Measurements from ENCODE around the gene CDK9. TPM values are rescaled to one million over a fixed set of nuclear protein-coding genes. Genes with fewer than 3 reads are reported as not detected.

The CDK9 gene
- polyA plus RNA-seq, 1 donor (not counting 4 experiments of a cell fraction or from before 2014, with no cell fraction given): 47.8 TPM

DNA sequence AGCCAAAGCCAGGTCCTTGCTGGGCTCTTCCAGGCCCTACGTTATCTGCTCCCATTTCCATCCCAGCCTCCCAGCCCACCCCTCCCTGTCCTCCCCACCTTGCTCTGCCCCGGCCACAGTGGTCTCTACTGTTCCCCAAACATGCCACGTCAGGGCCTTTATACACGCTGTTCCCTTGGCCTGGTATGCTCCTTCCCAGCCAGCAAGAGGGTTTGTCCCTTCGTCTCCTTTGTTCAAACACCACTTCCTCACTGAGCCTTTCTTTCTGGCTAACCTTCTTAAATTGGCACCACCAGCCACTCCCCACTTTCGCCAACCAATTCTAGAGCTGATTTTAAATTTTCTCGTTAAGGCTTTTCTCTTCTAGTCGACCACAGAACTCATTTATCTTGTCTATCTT lies 17.1 kb upstream of the CDK9 start:
- no peaks in the 10 kb centered on the region for H3K27me3 ChIP-seq (ENCODE audit: control insufficient read depth, extremely low read depth, insufficient read depth, low read length)
- H3K9ac ChIP-seq (ENCODE audit: control insufficient read depth, extremely low read depth, insufficient read depth, low read length): no peak overlapping the region
- no peaks in the 10 kb centered on the region for H3K9me3 ChIP-seq (ENCODE audit: control insufficient read depth, low read depth, low read length)
- DNase-seq (ENCODE audit: low read depth, low spot score) (no peak), FAIRE-seq (no peak)
- H3K9me1 ChIP-seq (ENCODE audit: control insufficient read depth, extremely low read depth, insufficient read depth, low read length): no peaks in the 10 kb centered on the region
- no peak overlapping the region for H2AFZ ChIP-seq (ENCODE audit: control insufficient read depth, low read length)
- no peaks in the 10 kb centered on the region for H3K36me3 ChIP-seq (ENCODE audit: control insufficient read depth in 2 of 2, extremely low read depth in 1 of 2, insufficient read depth in 2 of 2, low read length in 2 of 2)
- no peaks in the 10 kb centered on the region for H4K20me1 ChIP-seq (ENCODE audit: control insufficient read depth, extremely low read depth, insufficient read depth, low read length)
- no peaks in the 10 kb centered on the region for H3K79me2 ChIP-seq (ENCODE audit: control insufficient read depth, insufficient read depth, low read length)
- no peak for TF ChIP-seq EZH2 (IDR thresholded peaks at IDR 0.05; ENCODE audit: low read length)
- TF ChIP-seq, protein P1, sequence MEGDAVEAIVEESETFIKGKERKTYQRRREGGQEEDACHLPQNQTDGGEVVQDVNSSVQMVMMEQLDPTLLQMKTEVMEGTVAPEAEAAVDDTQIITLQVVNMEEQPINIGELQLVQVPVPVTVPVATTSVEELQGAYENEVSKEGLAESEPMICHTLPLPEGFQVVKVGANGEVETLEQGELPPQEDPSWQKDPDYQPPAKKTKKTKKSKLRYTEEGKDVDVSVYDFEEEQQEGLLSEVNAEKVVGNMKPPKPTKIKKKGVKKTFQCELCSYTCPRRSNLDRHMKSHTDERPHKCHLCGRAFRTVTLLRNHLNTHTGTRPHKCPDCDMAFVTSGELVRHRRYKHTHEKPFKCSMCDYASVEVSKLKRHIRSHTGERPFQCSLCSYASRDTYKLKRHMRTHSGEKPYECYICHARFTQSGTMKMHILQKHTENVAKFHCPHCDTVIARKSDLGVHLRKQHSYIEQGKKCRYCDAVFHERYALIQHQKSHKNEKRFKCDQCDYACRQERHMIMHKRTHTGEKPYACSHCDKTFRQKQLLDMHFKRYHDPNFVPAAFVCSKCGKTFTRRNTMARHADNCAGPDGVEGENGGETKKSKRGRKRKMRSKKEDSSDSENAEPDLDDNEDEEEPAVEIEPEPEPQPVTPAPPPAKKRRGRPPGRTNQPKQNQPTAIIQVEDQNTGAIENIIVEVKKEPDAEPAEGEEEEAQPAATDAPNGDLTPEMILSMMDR (optimal IDR thresholded peaks at IDR 0.05 in 1 of 3, IDR thresholded peaks at IDR 0.05 in 1 of 3, conservative IDR thresholded peaks at IDR 0.05 in 1 of 3; ENCODE audit: extremely low read depth in 1 of 3, insufficient read depth in 2 of 3, low read length in 3 of 3): no peak
- no peak overlapping the region for H3K27ac ChIP-seq (ENCODE audit: control insufficient read depth, insufficient read depth, low read length)
- H3K4me3 ChIP-seq (ENCODE audit: control insufficient read depth in 2 of 3, extremely low read depth in 1 of 3, insufficient read depth in 2 of 3, low read depth in 1 of 3, low read length in 3 of 3): no peak overlapping the region
- dilution Hi-C loops (cut with MboI; ENCODE audit: extremely low pct_ligation_motif_present, low sequenced_read_pairs): no loop called here
- H3K4me1 ChIP-seq (ENCODE audit: control insufficient read depth, extremely low read depth, insufficient read depth, low read length): peaks cover 10% of the 10 kb centered on the region
- H3K4me2 ChIP-seq (ENCODE audit: control insufficient read depth, extremely low read depth, insufficient read depth, low read depth, low read length): no peak overlapping the region

DNA sequence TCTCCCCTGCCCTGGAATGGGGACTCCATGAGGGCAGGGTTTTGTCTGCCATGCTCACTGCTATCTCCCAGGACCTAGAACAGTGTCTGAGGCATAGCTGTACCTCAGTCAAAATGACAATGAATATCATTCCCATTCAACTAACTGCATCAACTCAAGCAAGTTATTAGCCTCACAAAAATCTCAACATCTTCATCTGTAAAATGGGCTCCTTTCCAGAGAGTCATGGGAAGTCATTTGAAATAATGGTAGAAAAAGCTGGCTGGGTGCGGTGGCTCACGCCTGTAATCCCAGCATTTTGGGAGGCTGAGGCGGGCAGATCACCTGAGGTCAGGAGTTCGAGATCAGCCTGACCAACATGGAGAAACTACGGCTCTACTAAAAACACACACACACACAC lies 16.7 kb upstream of the CDK9 start:
- FAIRE-seq: no peak
- no peaks in the 10 kb centered on the region for H3K9me1 ChIP-seq (ENCODE audit: control insufficient read depth, extremely low read depth, insufficient read depth, low read length)
- H3K4me3 ChIP-seq (ENCODE audit: control insufficient read depth in 2 of 3, extremely low read depth in 1 of 3, insufficient read depth in 2 of 3, low read depth in 1 of 3, low read length in 3 of 3): no peak overlapping the region
- no peak overlapping the region for H2AFZ ChIP-seq (ENCODE audit: control insufficient read depth, low read length)
- H3K9me3 ChIP-seq (ENCODE audit: control insufficient read depth, low read depth, low read length): no peaks in the 10 kb centered on the region
- dilution Hi-C loops (cut with MboI; ENCODE audit: extremely low pct_ligation_motif_present, low sequenced_read_pairs): no loop called here
- H3K27me3 ChIP-seq (ENCODE audit: control insufficient read depth, extremely low read depth, insufficient read depth, low read length): no peaks in the 10 kb centered on the region
- no peak for TF ChIP-seq EZH2 (IDR thresholded peaks at IDR 0.05; ENCODE audit: low read length)
- TF ChIP-seq, protein P1 (optimal IDR thresholded peaks at IDR 0.05 in 1 of 3, IDR thresholded peaks at IDR 0.05 in 1 of 3, conservative IDR thresholded peaks at IDR 0.05 in 1 of 3; ENCODE audit: extremely low read depth in 1 of 3, insufficient read depth in 2 of 3, low read length in 3 of 3): no peak
- H3K4me1 ChIP-seq (ENCODE audit: control insufficient read depth, extremely low read depth, insufficient read depth, low read length): peaks cover 10% of the 10 kb centered on the region
- H3K36me3 ChIP-seq (ENCODE audit: control insufficient read depth in 2 of 2, extremely low read depth in 1 of 2, insufficient read depth in 2 of 2, low read length in 2 of 2): no peaks in the 10 kb centered on the region
- no peak for DNase-seq (ENCODE audit: low read depth, low spot score)
- H3K9ac ChIP-seq (ENCODE audit: control insufficient read depth, extremely low read depth, insufficient read depth, low read length): no peak overlapping the region
- no peak overlapping the region for H3K4me2 ChIP-seq (ENCODE audit: control insufficient read depth, extremely low read depth, insufficient read depth, low read depth, low read length)
- no peaks in the 10 kb centered on the region for H4K20me1 ChIP-seq (ENCODE audit: control insufficient read depth, extremely low read depth, insufficient read depth, low read length)
- no peak overlapping the region for H3K27ac ChIP-seq (ENCODE audit: control insufficient read depth, insufficient read depth, low read length)
- no peaks in the 10 kb centered on the region for H3K79me2 ChIP-seq (ENCODE audit: control insufficient read depth, insufficient read depth, low read length)
